Activated CD8-positive, alpha-beta T cell treated with anti-CD3 and anti-CD28 coated beads for 36 hours (primary cell): Measurements from ENCODE around the gene TCP11X2. TPM values are rescaled to one million over a fixed set of nuclear protein-coding genes. Genes with fewer than 3 reads are reported as not detected.
"Not testable (repeated sequence)": the region's sequence is repeated elsewhere in the genome, so short reads cannot be mapped to it uniquely, and the experiment has no call there.

Experiments
- ATAC-seq: fragments of 200-7000 bp; cut with Tn5 transposase; one replicate; pipeline ENCODE4 v1.10.0; 2021; ENCODE audit warnings: mild to moderate bottlenecking, moderate library complexity
- CTCF ChIA-PET: fragments of 350-600 bp; sonication (Branson Sonifier 250); formaldehyde crosslinking; loops from one replicate; lab custom pipeline; 2021; ENCODE audit warnings: antibody characterized with exemption; lab: Charles Lee
- POLR2A ChIA-PET: fragments of 350-600 bp; sonication (Branson Sonifier 250); formaldehyde crosslinking; loops from one replicate; lab custom pipeline; 2021; ENCODE audit warnings: antibody characterized with exemption; lab: Charles Lee
- DNase-seq: peaks from one replicate; pipeline ENCODE4 v3.0.0-alpha.2; 2020
- H3K27ac Mint-ChIP-seq: one replicate; pipeline ENCODE4 v1.8.0; 2021; ENCODE audit warnings: mild to moderate bottlenecking, mixed read lengths
- H3K27me3 Mint-ChIP-seq: one replicate; pipeline ENCODE4 v1.8.0; 2021; ENCODE audit warnings: mixed read lengths
- H3K36me3 Mint-ChIP-seq: one replicate; pipeline ENCODE4 v1.8.0; 2021; ENCODE audit warnings: low read depth, mixed read lengths
- H3K4me1 Mint-ChIP-seq: one replicate; pipeline ENCODE4 v1.8.0; 2021; ENCODE audit warnings: low read depth, mixed read lengths
- H3K4me3 Mint-ChIP-seq: one replicate; pipeline ENCODE4 v1.8.0; 2021; ENCODE audit warnings: mild to moderate bottlenecking, moderate library complexity, mixed read lengths
- H3K9me3 Mint-ChIP-seq: one replicate; pipeline ENCODE4 v1.8.0; 2021; ENCODE audit warnings: mixed read lengths
- CTCF ChIP-seq: fragments of 200-600 bp; IDR thresholded peaks from one replicate; pipeline ENCODE4 v1.8.0; 2022; ENCODE audit warnings: antibody characterized with exemption, mild to moderate bottlenecking
- intact Hi-C: fragments of 100-400 bp; cut with micrococcal nuclease; formaldehyde crosslinking; loops from one replicate; pipeline ENCODE4 v1.10.0; 2022
- total RNA-seq, 2 experiments: library from RNA; stranded (reverse); gene quantifications; one replicate each; pipeline ENCODE4 v1.2.3, GENCODE V29; 2021

The TCP11X2 gene
- not detected for total RNA-seq

- POLR2A ChIA-PET, H3K4me3 Mint-ChIP-seq, DNase-seq, H3K27me3 Mint-ChIP-seq, intact Hi-C loops, H3K4me1 Mint-ChIP-seq, H3K36me3 Mint-ChIP-seq, H3K9me3 Mint-ChIP-seq, CTCF ChIA-PET, ATAC-seq, H3K27ac Mint-ChIP-seq: not testable (repeated sequence)
Observed at GRCh38 chrX:102471762-102472220, at the start of gene TCP11X2. Gene TCP11X2, minus strand, starts transcription at chrX:102471812.

- H3K36me3 Mint-ChIP-seq, result no peaks in the 10 kb centered on the region
- DNase-seq, result no peak
- CTCF ChIA-PET, result no interaction called here
- intact Hi-C loops, result no loop called here
- peaks cover 3% of the 10 kb centered on the region for H3K4me1 Mint-ChIP-seq
- H3K27me3 Mint-ChIP-seq, result peaks cover 27% of the 10 kb centered on the region
- no peaks in the 10 kb centered on the region for H3K9me3 Mint-ChIP-seq
- TF ChIP-seq CTCF, result peak; percentile 29
- no peak overlapping the region for H3K4me3 Mint-ChIP-seq
- POLR2A ChIA-PET, result no interaction called here
- H3K27ac Mint-ChIP-seq, result no peak overlapping the region
- no peak for ATAC-seq
Observed at GRCh38 chrX:102517326-102517725, 45.7 kb upstream of the TCP11X2 start.

DNA sequence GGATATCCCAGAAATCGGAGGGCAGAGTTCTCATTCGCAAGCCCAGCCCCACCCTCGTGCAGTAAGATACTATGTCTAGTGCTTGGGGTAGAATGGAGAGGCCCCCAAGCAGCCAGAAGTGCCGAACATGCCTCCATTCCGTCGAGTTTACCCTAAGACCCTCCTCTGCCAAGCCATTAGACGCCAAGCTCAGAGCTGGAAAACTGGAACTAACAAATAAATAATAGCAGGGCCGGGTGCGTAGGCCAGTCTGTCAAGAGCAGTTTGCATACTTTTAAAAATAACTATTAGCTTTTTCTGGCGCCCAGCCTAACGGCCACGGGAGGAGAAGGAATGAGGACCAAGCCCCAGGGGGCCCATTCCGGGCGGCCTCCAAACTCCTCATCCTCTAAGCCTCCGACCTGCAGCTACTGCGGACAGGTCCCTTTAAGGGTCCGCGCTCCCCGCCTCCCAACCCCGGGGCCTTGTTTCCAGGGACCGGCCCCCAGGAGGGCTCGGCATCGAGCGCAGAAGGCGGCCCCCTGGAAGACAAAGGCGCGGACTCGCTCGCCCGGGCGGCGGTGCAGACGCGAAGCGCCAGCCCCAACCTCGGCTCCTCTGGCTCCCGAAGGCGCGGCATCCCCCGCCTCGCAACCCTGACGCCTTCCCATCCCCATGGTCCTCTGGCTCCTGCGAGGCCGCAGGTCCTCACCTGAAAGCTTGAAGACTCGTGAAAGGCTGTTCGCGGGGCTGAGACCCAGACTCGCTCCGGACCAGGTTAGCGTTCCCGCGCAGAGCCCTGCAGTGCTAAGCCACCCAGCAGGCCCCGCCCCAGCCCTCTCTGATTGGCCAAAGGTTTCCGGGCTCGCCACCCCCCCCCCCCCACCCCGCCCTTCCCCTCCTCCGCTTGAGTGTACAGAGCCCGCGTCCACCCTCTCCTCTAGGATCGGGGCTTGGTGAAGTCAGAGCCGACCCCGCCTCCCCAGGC, 44.6 kb upstream of the TCP11X2 start, which contains the start of gene TMSB15A:
Gene TMSB15A, minus strand, starts transcription at position 765 of the 967 bp plus-strand sequence.
- Mint-ChIP-seq H3K4me1 (peaks cover 3% of the 10 kb centered on the region), H3K27ac (no peak within 1 kb of the TSS), H3K9me3 (no peaks in the 10 kb centered on the region), H3K36me3 (no peaks in the 10 kb centered on the region), H3K4me3 (peak within 1 kb of the TSS; percentile 70), H3K27me3 (peaks cover 27% of the 10 kb centered on the region)
- CTCF ChIA-PET, result no interaction called here
- POLR2A ChIA-PET, result no interaction called here
- intact Hi-C loops, result no loop called here
- ATAC-seq, result peak; percentile 94
- no peak for TF ChIP-seq CTCF
- peak; percentile 68 for DNase-seq

- H3K9me3 Mint-ChIP-seq, result no peaks in the 10 kb centered on the region
- POLR2A ChIA-PET, result no interaction called here
- TF ChIP-seq CTCF, result no peak
- ATAC-seq (no peak), DNase-seq (no peak)
- H3K4me3 Mint-ChIP-seq, result no peak overlapping the region
- intact Hi-C loops, result no loop called here
- peaks cover 3% of the 10 kb centered on the region for H3K4me1 Mint-ChIP-seq
- H3K27me3 Mint-ChIP-seq, result peaks cover 29% of the 10 kb centered on the region
- CTCF ChIA-PET, result no interaction called here
- no peak overlapping the region for H3K27ac Mint-ChIP-seq
- H3K36me3 Mint-ChIP-seq, result no peaks in the 10 kb centered on the region
Observed at GRCh38 chrX:102514536-102514935, 42.9 kb upstream of the TCP11X2 start.

- Mint-ChIP-seq H3K36me3 (no peaks in the 10 kb centered on the region), H3K27me3 (no peaks in the 10 kb centered on the region), H3K27ac (no peak overlapping the region), H3K4me3 (no peak overlapping the region), H3K4me1 (no peaks in the 10 kb centered on the region), H3K9me3 (no peaks in the 10 kb centered on the region)
- ChIA-PET CTCF (no interaction called here), POLR2A (no interaction called here)
- ATAC-seq (no peak), DNase-seq (no peak)
- no peak for TF ChIP-seq CTCF
- intact Hi-C loops, result no loop called here
Observed at GRCh38 chrX:102498732-102499131, 27.1 kb upstream of the TCP11X2 start.
